D721Med (cell line): ENCODE measurements around the gene MPV17L2.

ENCODE experiments used
- DNase-seq: peaks from one replicate; pipeline ENCODE4 v3.0.0; 2011; ENCODE audit warnings: low spot score; ENCODE audit not compliant: insufficient read length
- FAIRE-seq: peaks from 2 replicates; lab custom pipeline; 2011; peaks lifted over from hg19 to GRCh38; lab: Jason Lieb, UNC
- TF ChIP-seq, protein P1 (sequence below): IDR thresholded peaks from 2 replicates; pipeline ENCODE4 v1.5.1; 2012; ENCODE audit warnings: mild to moderate bottlenecking, control low read depth; ENCODE audit not compliant: insufficient read depth; ENCODE audit errors: missing control alignments

MPV17L2 gene

DNA sequence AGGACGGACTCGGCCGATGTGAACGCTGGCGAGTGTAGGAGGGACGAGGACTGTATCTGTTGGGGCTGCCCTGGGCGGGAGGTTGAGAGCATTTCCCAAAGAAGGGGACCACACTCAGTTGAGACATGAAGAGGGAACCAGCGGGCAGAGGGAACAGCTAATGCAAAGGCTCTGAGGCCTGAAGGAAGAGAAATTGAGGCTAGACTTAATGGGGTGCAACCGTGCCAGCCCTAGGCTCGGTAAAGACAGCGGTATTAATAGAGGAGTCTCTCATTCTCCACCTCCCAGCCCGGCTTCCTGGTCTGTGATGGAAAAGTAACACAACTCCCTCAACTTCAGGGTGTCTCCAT, 1.1 kb downstream of the MPV17L2 start:
- FAIRE-seq (no peak), DNase-seq (no peak)
- TF ChIP-seq, protein P1, sequence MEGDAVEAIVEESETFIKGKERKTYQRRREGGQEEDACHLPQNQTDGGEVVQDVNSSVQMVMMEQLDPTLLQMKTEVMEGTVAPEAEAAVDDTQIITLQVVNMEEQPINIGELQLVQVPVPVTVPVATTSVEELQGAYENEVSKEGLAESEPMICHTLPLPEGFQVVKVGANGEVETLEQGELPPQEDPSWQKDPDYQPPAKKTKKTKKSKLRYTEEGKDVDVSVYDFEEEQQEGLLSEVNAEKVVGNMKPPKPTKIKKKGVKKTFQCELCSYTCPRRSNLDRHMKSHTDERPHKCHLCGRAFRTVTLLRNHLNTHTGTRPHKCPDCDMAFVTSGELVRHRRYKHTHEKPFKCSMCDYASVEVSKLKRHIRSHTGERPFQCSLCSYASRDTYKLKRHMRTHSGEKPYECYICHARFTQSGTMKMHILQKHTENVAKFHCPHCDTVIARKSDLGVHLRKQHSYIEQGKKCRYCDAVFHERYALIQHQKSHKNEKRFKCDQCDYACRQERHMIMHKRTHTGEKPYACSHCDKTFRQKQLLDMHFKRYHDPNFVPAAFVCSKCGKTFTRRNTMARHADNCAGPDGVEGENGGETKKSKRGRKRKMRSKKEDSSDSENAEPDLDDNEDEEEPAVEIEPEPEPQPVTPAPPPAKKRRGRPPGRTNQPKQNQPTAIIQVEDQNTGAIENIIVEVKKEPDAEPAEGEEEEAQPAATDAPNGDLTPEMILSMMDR: no peak

DNA sequence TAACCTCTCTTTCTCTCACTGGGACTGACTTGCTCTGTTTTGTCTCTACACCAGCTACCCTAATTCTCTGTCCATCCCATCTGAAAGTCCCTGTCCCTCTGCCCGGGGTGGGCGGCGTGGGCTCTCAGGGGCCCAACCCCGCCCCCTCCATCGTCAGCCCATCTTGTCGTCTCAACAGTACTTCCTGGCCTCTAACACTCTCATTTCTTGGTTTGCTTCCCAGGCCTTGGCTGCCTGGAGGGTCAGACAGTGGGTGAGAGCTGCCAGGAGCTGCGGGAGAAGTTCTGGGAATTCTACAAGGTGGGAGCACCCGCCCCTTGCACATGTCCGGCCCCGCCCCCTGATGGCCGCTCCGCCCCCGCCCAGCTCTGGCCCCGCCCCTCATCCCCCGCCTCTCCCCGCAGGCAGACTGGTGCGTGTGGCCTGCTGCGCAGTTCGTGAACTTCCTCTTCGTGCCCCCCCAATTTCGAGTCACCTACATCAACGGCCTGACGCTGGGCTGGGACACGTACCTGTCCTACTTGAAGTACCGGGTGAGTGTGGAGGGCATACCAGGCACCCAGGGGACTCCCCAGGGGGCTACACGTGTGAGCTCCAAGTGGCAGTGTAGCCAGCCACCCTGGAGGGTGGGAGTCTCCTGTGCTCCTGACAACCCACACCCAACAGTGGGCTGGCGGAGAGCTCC, 1.7 kb downstream of the MPV17L2 start:
- TF ChIP-seq, protein P1: no peak
- FAIRE-seq (no peak), DNase-seq (peak; percentile 21)

DNA sequence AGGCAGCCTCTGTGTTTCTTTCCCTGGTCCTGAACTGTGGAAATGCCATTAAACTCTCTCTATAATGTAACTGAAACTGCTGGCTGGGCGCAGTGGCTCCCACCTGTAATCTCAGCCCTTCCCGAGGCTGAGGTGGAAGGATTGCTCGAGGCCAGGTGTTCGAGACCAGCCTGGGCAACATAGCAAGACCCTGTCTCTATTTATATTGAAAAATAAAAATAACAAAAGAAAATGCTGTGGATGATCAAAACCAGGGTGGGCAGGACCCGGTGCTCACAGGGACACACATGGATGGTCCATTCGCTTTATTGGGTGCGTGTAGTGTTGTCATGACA, 3.5 kb downstream of the MPV17L2 start:
- DNase-seq (no peak), FAIRE-seq (no peak)
- TF ChIP-seq, protein P1: no peak

DNA sequence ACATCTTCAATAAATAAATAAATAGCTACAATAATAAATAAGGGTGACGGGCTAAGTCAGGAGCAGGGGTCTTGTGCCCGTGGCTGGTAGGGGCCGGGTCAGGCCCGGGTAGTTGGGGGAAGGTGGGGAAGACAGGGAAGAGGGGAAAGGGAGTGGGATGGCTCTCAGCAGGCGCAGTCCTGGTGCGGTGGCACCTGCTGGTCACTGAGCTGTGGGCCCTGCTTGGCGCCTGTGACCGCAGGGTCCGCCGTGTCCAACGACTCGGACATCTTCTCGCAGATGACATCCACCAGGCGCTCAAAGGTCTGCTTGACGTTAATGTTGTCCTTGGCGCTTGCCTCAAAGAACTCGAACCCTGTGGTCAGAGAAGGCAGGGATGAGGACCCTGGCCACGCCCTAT, 4.3 kb downstream of the MPV17L2 start:
- no peak for DNase-seq
- TF ChIP-seq, protein P1: no peak
- FAIRE-seq: no peak

DNA sequence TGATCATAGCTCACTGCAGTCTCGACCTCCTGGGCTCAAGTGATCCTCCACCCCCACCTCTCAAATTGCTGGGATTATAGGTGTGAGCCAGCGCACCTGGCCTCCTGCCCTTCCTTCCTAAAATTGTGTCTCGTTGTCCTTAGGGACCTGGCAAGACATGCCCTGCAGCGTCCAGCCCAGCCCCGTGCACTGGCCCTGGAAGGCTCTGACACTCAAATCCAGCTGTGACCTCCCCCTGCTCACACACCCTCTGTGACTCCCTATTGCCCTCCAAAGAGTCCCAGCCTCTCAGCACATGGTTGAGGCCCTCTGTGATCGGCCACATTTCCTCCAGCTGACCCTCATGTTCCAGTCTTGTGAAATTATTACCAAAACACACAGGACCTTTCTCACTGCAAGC, 4.9 kb downstream of the MPV17L2 start:
- no peak for DNase-seq
- TF ChIP-seq, protein P1: no peak

DNA sequence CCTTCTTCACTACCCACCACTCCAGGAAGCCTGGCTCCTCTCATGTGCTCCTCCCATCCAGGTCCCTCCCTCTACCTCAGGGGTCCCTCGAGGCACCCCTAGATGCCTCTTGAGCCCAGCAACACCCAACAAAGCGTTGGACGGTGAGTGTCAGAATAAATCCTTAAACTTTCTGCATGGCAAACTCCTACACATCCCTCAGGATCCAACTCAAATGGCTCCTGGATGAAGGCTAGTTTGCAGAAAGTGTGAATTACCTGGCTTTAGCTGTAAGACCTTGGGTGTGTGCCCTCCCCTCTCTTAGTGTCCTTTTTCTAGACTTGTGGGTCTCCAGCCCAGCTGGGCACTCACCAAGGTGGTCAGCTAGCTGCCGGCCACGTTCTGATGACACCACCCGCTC, 5.4 kb downstream of the MPV17L2 start:
- FAIRE-seq (no peak), DNase-seq (no peak)
- TF ChIP-seq, protein P1: no peak

More for the DNA sequence above, 4.9 kb downstream of the MPV17L2 start:
- FAIRE-seq: no peak

DNA sequence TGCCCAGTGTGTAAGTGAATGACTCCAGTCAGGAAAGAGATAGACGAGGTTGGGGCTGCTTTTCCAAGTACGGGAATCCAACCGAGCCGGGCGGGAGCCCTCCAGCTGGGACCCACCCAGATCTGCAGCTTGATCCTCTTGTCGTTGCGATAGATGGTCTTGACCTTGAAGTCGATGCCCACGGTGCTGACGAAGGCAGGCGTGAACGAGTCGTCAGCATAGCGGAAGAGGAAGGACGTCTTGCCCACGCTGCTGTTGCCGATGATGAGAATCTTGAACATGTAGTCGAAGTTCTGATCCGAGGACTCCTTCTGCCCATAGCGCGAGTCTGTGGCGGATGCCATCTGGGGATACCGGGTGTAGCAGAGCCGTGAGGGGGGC, 9.4 kb downstream of the MPV17L2 start:
- TF ChIP-seq, protein P1: no peak
- no peak for FAIRE-seq
- no peak for DNase-seq
